H9 (cell line): ENCODE measurements around the gene NPTN. TPM values are rescaled to one million over a fixed set of nuclear protein-coding genes. Genes with fewer than 3 reads are reported as not detected.

Experiments used
- DNase-seq: peaks from one replicate; pipeline ENCODE4 v3.0.0-alpha.2; 2017
- H2AFZ ChIP-seq: one replicate; pipeline ENCODE4 v1.6.1; 2013; ENCODE audit warnings: mild to moderate bottlenecking, low read length, control low read depth, moderate library complexity
- H2AK5ac ChIP-seq: 2 replicates; pipeline ENCODE4 v1.6.1; 2013; ENCODE audit warnings: low read length, control low read depth, mixed read lengths; ENCODE audit not compliant: insufficient read length
- H2BK120ac ChIP-seq: one replicate; pipeline ENCODE4 v1.6.1; 2013; ENCODE audit warnings: low read depth, mild to moderate bottlenecking, low read length, control low read depth, inconsistent platforms; ENCODE audit not compliant: poor library complexity, severe bottlenecking
- H2BK12ac ChIP-seq: 2 replicates; pipeline ENCODE4 v1.6.1; 2013; ENCODE audit warnings: low read length, control low read depth, mixed read lengths, low read depth; ENCODE audit not compliant: insufficient read length
- H2BK15ac ChIP-seq: 2 replicates; pipeline ENCODE4 v1.6.1; 2013; ENCODE audit warnings: low read depth, low read length, control low read depth
- H2BK20ac ChIP-seq: one replicate; pipeline ENCODE4 v1.6.1; 2013; ENCODE audit warnings: low read depth, mild to moderate bottlenecking, low read length, control low read depth, inconsistent platforms; ENCODE audit not compliant: poor library complexity, severe bottlenecking
- H2BK5ac ChIP-seq: 2 replicates; pipeline ENCODE4 v1.6.1; 2013; ENCODE audit warnings: low read length, control low read depth, mixed read lengths; ENCODE audit not compliant: insufficient read length
- H3K14ac ChIP-seq: 2 replicates; pipeline ENCODE4 v1.6.1; 2013; ENCODE audit warnings: low read length, control low read depth; ENCODE audit not compliant: insufficient read depth
- H3K18ac ChIP-seq: 2 replicates; pipeline ENCODE4 v1.6.1; 2013; ENCODE audit warnings: low read depth, mild to moderate bottlenecking, mixed read lengths, low read length, control low read depth; ENCODE audit not compliant: insufficient read length
- H3K23ac ChIP-seq: 2 replicates; pipeline ENCODE4 v1.6.1; 2013; ENCODE audit warnings: low read length, control low read depth, mixed read lengths, low read depth; ENCODE audit not compliant: insufficient read length
- H3K23me2 ChIP-seq: 2 replicates; pipeline ENCODE4 v1.6.1; 2013; ENCODE audit warnings: low read depth, mild to moderate bottlenecking, mixed read lengths, low read length, control low read depth; ENCODE audit not compliant: insufficient read length, poor library complexity, severe bottlenecking
- H3K27ac ChIP-seq: 2 replicates; pipeline ENCODE4 v1.5.1; 2013; ENCODE audit warnings: low read length, control low read depth, mixed read lengths, low read depth; ENCODE audit not compliant: insufficient read length
- H3K27me3 ChIP-seq: 2 replicates; pipeline ENCODE4 v1.6.1; 2013; ENCODE audit warnings: low read length, control low read depth, inconsistent platforms; ENCODE audit not compliant: insufficient read depth
- H3K4ac ChIP-seq: 2 replicates; pipeline ENCODE4 v1.6.1; 2013; ENCODE audit warnings: low read depth, mild to moderate bottlenecking, control low read depth, inconsistent platforms, low read length, moderate library complexity
- H3K4me1 ChIP-seq: 2 replicates; pipeline ENCODE4 v1.6.1; 2013; ENCODE audit warnings: low read length, control low read depth, inconsistent platforms; ENCODE audit not compliant: insufficient read depth
- H3K4me2 ChIP-seq: 2 replicates; pipeline ENCODE4 v1.6.1; 2013; ENCODE audit warnings: low read length, control low read depth, mixed read lengths; ENCODE audit not compliant: insufficient read length, insufficient read depth
- H3K56ac ChIP-seq: 2 replicates; pipeline ENCODE4 v1.6.1; 2013; ENCODE audit warnings: low read depth, mild to moderate bottlenecking, mixed read lengths, low read length, control low read depth; ENCODE audit not compliant: insufficient read length
- H3K79me1 ChIP-seq: 2 replicates; pipeline ENCODE4 v1.6.1; 2013; ENCODE audit warnings: low read depth, mild to moderate bottlenecking, moderate library complexity, low read length, control low read depth, inconsistent platforms; ENCODE audit not compliant: insufficient read depth, poor library complexity, severe bottlenecking
- H3K79me2 ChIP-seq: 2 replicates; pipeline ENCODE4 v1.6.1; 2013; ENCODE audit warnings: low read length, control low read depth, inconsistent platforms; ENCODE audit not compliant: insufficient read depth
- H3K9ac ChIP-seq: 2 replicates; pipeline ENCODE4 v1.6.1; 2013; ENCODE audit warnings: low read length, control low read depth, mixed read lengths; ENCODE audit not compliant: insufficient read length; ENCODE audit errors: extremely low read depth
- H3K9me3 ChIP-seq: one replicate; pipeline ENCODE4 v1.6.1; 2013; ENCODE audit warnings: low read depth, low read length, inconsistent platforms; ENCODE audit not compliant: control insufficient read depth
- H3T11ph ChIP-seq: one replicate; pipeline ENCODE4 v1.6.1; 2013; ENCODE audit warnings: mild to moderate bottlenecking, low read length, control low read depth, inconsistent platforms
- H4K20me1 ChIP-seq: one replicate; pipeline ENCODE4 v1.6.1; 2013; ENCODE audit not compliant: control insufficient read depth, insufficient read length, insufficient read depth
- H4K5ac ChIP-seq: 2 replicates; pipeline ENCODE4 v1.6.1; 2013; ENCODE audit warnings: low read depth, mild to moderate bottlenecking, mixed read lengths, low read length, control low read depth; ENCODE audit not compliant: insufficient read length
- H4K8ac ChIP-seq: replicated peaks from 2 replicates; pipeline ENCODE4 v1.6.1; 2013; ENCODE audit warnings: low read length, control low read depth, mixed read lengths, low read depth; ENCODE audit not compliant: insufficient read length
- H4K91ac ChIP-seq: 2 replicates; pipeline ENCODE4 v1.6.1; 2013; ENCODE audit warnings: low read depth, mild to moderate bottlenecking, moderate library complexity, mixed read lengths, low read length, control low read depth; ENCODE audit not compliant: insufficient read length
- H3K27ac Mint-ChIP-seq, 3 experiments: 2 replicates in 2 of 3; 3 replicates in 1 of 3; pipeline ENCODE4 v1.8.0; 2020 to 2021; ENCODE audit warnings: mixed read lengths in 3 of 3, mild to moderate bottlenecking in 1 of 3, moderate library complexity in 1 of 3
- H3K27me3 Mint-ChIP-seq: 2 replicates; pipeline ENCODE4 v1.8.0; 2021; ENCODE audit warnings: low read depth, mild to moderate bottlenecking, moderate library complexity, mixed read lengths
- H3K36me3 Mint-ChIP-seq, 3 experiments: 2 replicates in 2 of 3; 3 replicates in 1 of 3; pipeline ENCODE4 v1.8.0; 2020 to 2021; ENCODE audit warnings: low read depth in 3 of 3, mixed read lengths in 3 of 3; ENCODE audit not compliant: insufficient read depth in 1 of 3
- H3K4me1 Mint-ChIP-seq, 2 experiments: 2 replicates each; pipeline ENCODE4 v1.8.0; 2020; ENCODE audit warnings: mixed read lengths in 2 of 2
- H3K4me3 Mint-ChIP-seq, 2 experiments: 2 replicates in 1 of 2; 3 replicates in 1 of 2; pipeline ENCODE4 v1.8.0; 2020 to 2021; ENCODE audit warnings: mild to moderate bottlenecking in 2 of 2, mixed read lengths in 2 of 2, moderate library complexity in 1 of 2
- H3K9me3 Mint-ChIP-seq, 2 experiments: 2 replicates in 1 of 2; 3 replicates in 1 of 2; pipeline ENCODE4 v1.8.0; 2020; ENCODE audit warnings: mild to moderate bottlenecking in 2 of 2, mixed read lengths in 2 of 2, moderate library complexity in 1 of 2
- WGBS: extraction: QIAGEN DNeasy Blood & Tissue Kit; methylation state at CpG from one replicate; pipeline ENCODE4 v1.1.7; 2013; ENCODE audit warnings: missing lambda C conversion rate, low lambda C conversion rate, mixed read lengths; ENCODE audit not compliant: insufficient read length; ENCODE audit errors: extremely low coverage; 5-methylcytosine and 5-hydroxymethylcytosine counted together
- total RNA-seq: library from RNA; stranded (reverse); gene quantifications from 2 replicates; pipeline ENCODE4 v1.2.1, GENCODE V29; 2021
- TF ChIP-seq, protein P1 (sequence below): fragments of 200-600 bp; sonication (generic); conservative IDR thresholded peaks from 3 replicates; pipeline ENCODE4 v1.8.0; 2021; ENCODE audit warnings: antibody characterized with exemption, mild to moderate bottlenecking

NPTN gene
- total RNA-seq, 1 experiment from 2014 or later: 89.1 TPM

DNA sequence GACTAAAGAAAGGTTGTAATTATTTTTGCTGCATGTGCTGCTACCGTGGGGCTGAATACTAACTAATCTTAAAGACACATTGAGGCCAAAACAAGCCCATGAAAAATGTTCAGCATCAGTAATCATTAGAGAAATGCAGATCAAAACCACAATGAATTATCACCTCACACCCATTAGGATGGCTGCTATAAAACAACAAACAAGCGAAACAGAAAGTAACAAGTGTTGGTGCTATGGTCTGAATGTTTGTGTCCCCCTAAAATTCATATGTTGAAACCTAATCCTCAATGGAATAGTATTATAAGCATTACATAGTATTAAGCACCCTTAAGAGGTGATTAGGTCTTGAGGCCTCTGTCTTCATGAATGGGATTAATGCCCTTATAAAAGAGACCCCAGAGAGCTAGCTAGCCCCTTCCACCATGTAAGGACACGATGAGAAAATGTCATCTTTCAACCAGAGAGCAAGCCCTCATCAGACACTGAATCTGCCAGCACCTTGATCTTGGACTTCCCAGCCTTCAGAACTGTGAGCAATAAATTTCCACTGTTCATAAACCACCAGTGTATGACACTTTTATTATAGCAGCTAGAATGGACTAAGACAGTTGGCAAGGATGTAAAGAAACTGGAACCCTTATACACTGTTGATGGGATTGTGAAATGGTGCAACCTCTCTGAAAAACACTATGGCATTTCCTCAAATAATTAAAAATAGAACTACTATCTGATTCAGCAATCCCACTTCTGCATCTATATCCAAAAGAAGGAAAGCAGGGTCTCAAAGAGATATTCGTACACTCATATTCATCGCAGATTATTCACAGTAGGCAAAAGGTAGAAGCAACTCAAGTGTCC, 114.1 kb downstream of the NPTN start:
- Histone ChIP-seq H2BK15ac (no peak overlapping the region), H3K79me2 (no peaks in the 10 kb centered on the region), H2AK5ac (no peak overlapping the region), H3K27ac (no peak overlapping the region), H4K20me1 (no peaks in the 10 kb centered on the region), H3K23ac (no peak overlapping the region), H3K23me2 (no peaks in the 10 kb centered on the region), H3K4ac (no peak overlapping the region), H2BK5ac (no peak overlapping the region), H3K56ac (no peak overlapping the region), H3K9me3 (no peaks in the 10 kb centered on the region), H2BK12ac (no peak overlapping the region), H3K79me1 (no peaks in the 10 kb centered on the region), H3K4me2 (no peak overlapping the region), H3K14ac (no peak overlapping the region), H3T11ph (no peak overlapping the region), H2BK120ac (no peak overlapping the region), H4K5ac (no peak overlapping the region), H3K9ac (no peak overlapping the region), H2AFZ (no peak overlapping the region), H3K4me1 (peaks cover 5% of the 10 kb centered on the region), H3K27me3 (no peaks in the 10 kb centered on the region), H4K91ac (no peak overlapping the region), H3K18ac (no peak overlapping the region), H2BK20ac (no peak overlapping the region), H4K8ac (no peak overlapping the region)
- Mint-ChIP-seq H3K27me3 (no peaks in the 10 kb centered on the region), H3K4me3 (no peak overlapping the region), H3K4me1 (peaks cover 22 to 29% of the 10 kb centered on the region in 2 experiments), H3K36me3 (0 out of 7 replicates have a peak, but pooled peaks cover 0 to 4% (median 0%) of the 10 kb centered on the region in 3 experiments), H3K27ac (no peak overlapping the region), H3K9me3 (peaks cover 2 to 9% of the 10 kb centered on the region in 2 experiments; a peak in 4 of 5 replicates)
- no peak for DNase-seq
- TF ChIP-seq, protein P1, sequence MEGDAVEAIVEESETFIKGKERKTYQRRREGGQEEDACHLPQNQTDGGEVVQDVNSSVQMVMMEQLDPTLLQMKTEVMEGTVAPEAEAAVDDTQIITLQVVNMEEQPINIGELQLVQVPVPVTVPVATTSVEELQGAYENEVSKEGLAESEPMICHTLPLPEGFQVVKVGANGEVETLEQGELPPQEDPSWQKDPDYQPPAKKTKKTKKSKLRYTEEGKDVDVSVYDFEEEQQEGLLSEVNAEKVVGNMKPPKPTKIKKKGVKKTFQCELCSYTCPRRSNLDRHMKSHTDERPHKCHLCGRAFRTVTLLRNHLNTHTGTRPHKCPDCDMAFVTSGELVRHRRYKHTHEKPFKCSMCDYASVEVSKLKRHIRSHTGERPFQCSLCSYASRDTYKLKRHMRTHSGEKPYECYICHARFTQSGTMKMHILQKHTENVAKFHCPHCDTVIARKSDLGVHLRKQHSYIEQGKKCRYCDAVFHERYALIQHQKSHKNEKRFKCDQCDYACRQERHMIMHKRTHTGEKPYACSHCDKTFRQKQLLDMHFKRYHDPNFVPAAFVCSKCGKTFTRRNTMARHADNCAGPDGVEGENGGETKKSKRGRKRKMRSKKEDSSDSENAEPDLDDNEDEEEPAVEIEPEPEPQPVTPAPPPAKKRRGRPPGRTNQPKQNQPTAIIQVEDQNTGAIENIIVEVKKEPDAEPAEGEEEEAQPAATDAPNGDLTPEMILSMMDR: no peak
- whole genome bisulfite sequencing: no CpG with 5 or more reads among the region's 5 CpGs
